Measurements from ENCODE around the gene COL1A1. TPM values are rescaled to one million over a fixed set of nuclear protein-coding genes. Genes with fewer than 3 reads are reported as not detected.

COL1A1 gene
- total RNA-seq, 1 experiment from 2014 or later = 104 TPM

DNA sequence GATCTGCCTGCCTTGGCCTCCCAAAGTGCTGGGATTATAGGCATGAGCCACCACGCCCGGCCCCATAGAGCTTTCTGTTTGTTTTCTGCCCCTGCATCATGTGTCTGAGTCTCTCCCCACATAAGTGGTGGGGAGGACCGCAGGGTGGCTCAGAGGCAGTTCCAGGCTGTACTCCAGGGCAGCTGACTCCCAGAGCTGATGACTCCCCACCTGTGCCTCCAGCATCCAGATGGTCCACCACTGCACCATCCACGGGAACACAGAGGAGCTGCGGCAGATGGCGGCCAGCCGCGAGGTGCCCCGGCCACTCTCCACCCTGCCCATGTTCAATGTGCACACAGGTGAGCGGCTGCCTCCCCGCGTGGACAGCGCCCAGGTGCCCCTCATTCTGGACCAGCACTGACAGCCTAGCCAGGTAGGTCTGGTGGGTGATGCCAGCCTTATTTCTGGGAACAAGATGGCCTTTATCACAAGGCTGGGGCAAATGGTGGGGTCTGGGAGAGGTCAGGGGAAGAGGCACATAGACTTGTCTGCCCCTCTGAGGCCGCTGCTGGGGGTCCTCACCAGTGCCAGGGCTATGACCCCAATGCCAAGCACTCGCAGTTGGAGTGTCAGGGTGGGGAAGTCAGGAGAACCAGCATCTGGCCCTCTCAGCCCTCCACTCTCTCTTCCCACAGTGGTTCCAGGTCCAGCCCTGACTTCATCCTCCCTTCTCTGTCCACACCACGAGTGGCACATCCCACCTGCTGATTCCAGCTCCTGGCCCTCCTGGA, 26.2 kb downstream of the COL1A1 start:
- Histone ChIP-seq H2BK12ac (ENCODE audit: insufficient read length, low read depth, low read length) (no peak overlapping the region), H3K79me2 (ENCODE audit: insufficient read depth, low read length) (no peaks in the 10 kb centered on the region), H3K4me2 (ENCODE audit: insufficient read depth, insufficient read length, low read length) (no peak overlapping the region), H3K4me1 (ENCODE audit: insufficient read depth, low read length) (peaks cover 2% of the 10 kb centered on the region; the same call in 1 of the 2 replicates), H2AFZ (ENCODE audit: low read length) (no peak overlapping the region), H3K9ac (ENCODE audit: extremely low read depth, insufficient read length, low read length) (no peak overlapping the region), H3K4ac (ENCODE audit: low read depth, low read length) (no peak overlapping the region), H2BK120ac (ENCODE audit: low read depth, low read length, poor library complexity, severe bottlenecking) (no peak overlapping the region), H3K27ac (ENCODE audit: insufficient read length, low read depth, low read length) (no peak overlapping the region), H3K56ac (ENCODE audit: insufficient read length, low read depth, low read length) (no peak overlapping the region), H3K27me3 (ENCODE audit: insufficient read depth, low read length) (no peaks in the 10 kb centered on the region), H4K20me1 (ENCODE audit: control insufficient read depth, insufficient read depth, insufficient read length) (no peaks in the 10 kb centered on the region), H3K79me1 (ENCODE audit: insufficient read depth, low read depth, low read length, poor library complexity, severe bottlenecking) (no peaks in the 10 kb centered on the region), H3K9me3 (ENCODE audit: control insufficient read depth, low read depth, low read length) (no peaks in the 10 kb centered on the region), H2AK5ac (ENCODE audit: insufficient read length, low read length) (no peak overlapping the region), H3K23me2 (ENCODE audit: insufficient read length, low read depth, low read length, poor library complexity, severe bottlenecking) (peaks cover 4% of the 10 kb centered on the region), H4K91ac (ENCODE audit: insufficient read length, low read depth, low read length) (no peak overlapping the region), H3K14ac (ENCODE audit: insufficient read depth, low read length) (no peak overlapping the region; the same call in 1 of the 2 replicates), H3K23ac (ENCODE audit: insufficient read length, low read depth, low read length) (no peak overlapping the region), H3T11ph (ENCODE audit: low read length) (no peak overlapping the region), H4K5ac (ENCODE audit: insufficient read length, low read depth, low read length) (no peak overlapping the region), H2BK5ac (ENCODE audit: insufficient read length, low read length) (no peak overlapping the region), H2BK20ac (ENCODE audit: low read depth, low read length, poor library complexity, severe bottlenecking) (no peak overlapping the region), H4K8ac (replicated peaks; ENCODE audit: insufficient read length, low read depth, low read length) (no peak overlapping the region), H3K18ac (ENCODE audit: insufficient read length, low read depth, low read length) (no peak overlapping the region), H2BK15ac (ENCODE audit: low read depth, low read length) (no peak overlapping the region)
- H3K4me1 Mint-ChIP-seq = peaks cover 28 to 32% of the 10 kb centered on the region in 2 experiments
- no peak overlapping the region for H3K4me3 Mint-ChIP-seq
- DNase-seq = no peak
- H3K27me3 Mint-ChIP-seq (ENCODE audit: low read depth) = peaks cover 1% of the 10 kb centered on the region
- no peaks in the 10 kb centered on the region; a peak in 1 of 5 replicates for H3K9me3 Mint-ChIP-seq
- no peaks in the 10 kb centered on the region for H3K36me3 Mint-ChIP-seq (ENCODE audit: insufficient read depth in 1 of 3, low read depth in 3 of 3)
- no peak overlapping the region for H3K27ac Mint-ChIP-seq
- TF ChIP-seq, protein P1, sequence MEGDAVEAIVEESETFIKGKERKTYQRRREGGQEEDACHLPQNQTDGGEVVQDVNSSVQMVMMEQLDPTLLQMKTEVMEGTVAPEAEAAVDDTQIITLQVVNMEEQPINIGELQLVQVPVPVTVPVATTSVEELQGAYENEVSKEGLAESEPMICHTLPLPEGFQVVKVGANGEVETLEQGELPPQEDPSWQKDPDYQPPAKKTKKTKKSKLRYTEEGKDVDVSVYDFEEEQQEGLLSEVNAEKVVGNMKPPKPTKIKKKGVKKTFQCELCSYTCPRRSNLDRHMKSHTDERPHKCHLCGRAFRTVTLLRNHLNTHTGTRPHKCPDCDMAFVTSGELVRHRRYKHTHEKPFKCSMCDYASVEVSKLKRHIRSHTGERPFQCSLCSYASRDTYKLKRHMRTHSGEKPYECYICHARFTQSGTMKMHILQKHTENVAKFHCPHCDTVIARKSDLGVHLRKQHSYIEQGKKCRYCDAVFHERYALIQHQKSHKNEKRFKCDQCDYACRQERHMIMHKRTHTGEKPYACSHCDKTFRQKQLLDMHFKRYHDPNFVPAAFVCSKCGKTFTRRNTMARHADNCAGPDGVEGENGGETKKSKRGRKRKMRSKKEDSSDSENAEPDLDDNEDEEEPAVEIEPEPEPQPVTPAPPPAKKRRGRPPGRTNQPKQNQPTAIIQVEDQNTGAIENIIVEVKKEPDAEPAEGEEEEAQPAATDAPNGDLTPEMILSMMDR (conservative IDR thresholded peaks at IDR 0.05) = no peak
- no CpG with 5 or more reads among the region's 16 CpGs for WGBS (ENCODE audit: extremely low coverage, insufficient read length, low lambda C conversion rate)

Measured in H9 (cell line).